ENCODE data around the gene ST8SIA4. TPM values are rescaled to one million over a fixed set of nuclear protein-coding genes. Genes with fewer than 3 reads are reported as not detected.

The ST8SIA4 gene
- total RNA-seq, 1 experiment from 2014 or later, result not detected

DNA sequence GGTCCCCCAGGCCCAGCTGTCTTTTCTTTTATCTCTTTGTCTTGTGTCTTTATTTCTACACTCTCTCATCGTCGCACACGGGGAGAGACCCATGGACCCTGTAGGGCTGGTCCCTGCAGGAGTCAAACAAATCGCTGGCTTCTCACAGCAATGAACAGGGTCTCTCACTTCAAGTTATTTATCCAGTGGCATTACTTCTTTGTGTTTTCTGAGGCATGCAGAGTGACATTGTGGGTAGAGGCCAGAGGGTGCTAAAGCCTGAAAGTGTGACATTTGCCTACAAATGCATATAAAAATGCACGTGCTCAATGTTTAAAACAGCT lies 127.6 kb downstream of the ST8SIA4 start:
- no peak overlapping the region for H3K9ac ChIP-seq (ENCODE audit: low read length)
- no peak for ATAC-seq
- ChIA-PET CTCF (interaction anchor here (1.6 to 2.5 kb wide), 2 partner anchors 270 to 615 kb away, joined by 10 to 14 read pairs; no protein-coding TSS in a partner anchor), RAD21 (ENCODE audit: low non-redundant PET in 1 of 2, low total read pairs in 2 of 2, uncharacterized antibody in 2 of 2, unreplicated experiment in 2 of 2) (interaction anchor here in 1 of 2 experiments (1.6 kb wide), 1 partner anchor 615 kb away, joined by 4 read pairs; no protein-coding TSS in a partner anchor), POLR2A (no interaction called here)
- TF ChIP-seq EZH2 (IDR thresholded peaks at IDR 0.05), result no peak
- TF ChIP-seq, protein P1, sequence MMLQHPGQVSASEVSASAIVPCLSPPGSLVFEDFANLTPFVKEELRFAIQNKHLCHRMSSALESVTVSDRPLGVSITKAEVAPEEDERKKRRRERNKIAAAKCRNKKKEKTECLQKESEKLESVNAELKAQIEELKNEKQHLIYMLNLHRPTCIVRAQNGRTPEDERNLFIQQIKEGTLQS (IDR thresholded peaks at IDR 0.05), result no peak
- TF ChIP-seq POLR2A (IDR thresholded peaks at IDR 0.05; ENCODE audit: borderline replicate concordance, extremely low read depth, insufficient read depth, insufficient read length), result no peak
- no peak for TF ChIP-seq YY1 (IDR thresholded peaks at IDR 0.05; ENCODE audit: extremely low read depth, insufficient replicate concordance, low read depth, low read length)
- no peak for TF ChIP-seq SIN3A (IDR thresholded peaks at IDR 0.05; ENCODE audit: low read depth)
- TF ChIP-seq, protein P2, sequence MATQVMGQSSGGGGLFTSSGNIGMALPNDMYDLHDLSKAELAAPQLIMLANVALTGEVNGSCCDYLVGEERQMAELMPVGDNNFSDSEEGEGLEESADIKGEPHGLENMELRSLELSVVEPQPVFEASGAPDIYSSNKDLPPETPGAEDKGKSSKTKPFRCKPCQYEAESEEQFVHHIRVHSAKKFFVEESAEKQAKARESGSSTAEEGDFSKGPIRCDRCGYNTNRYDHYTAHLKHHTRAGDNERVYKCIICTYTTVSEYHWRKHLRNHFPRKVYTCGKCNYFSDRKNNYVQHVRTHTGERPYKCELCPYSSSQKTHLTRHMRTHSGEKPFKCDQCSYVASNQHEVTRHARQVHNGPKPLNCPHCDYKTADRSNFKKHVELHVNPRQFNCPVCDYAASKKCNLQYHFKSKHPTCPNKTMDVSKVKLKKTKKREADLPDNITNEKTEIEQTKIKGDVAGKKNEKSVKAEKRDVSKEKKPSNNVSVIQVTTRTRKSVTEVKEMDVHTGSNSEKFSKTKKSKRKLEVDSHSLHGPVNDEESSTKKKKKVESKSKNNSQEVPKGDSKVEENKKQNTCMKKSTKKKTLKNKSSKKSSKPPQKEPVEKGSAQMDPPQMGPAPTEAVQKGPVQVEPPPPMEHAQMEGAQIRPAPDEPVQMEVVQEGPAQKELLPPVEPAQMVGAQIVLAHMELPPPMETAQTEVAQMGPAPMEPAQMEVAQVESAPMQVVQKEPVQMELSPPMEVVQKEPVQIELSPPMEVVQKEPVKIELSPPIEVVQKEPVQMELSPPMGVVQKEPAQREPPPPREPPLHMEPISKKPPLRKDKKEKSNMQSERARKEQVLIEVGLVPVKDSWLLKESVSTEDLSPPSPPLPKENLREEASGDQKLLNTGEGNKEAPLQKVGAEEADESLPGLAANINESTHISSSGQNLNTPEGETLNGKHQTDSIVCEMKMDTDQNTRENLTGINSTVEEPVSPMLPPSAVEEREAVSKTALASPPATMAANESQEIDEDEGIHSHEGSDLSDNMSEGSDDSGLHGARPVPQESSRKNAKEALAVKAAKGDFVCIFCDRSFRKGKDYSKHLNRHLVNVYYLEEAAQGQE (IDR thresholded peaks at IDR 0.05; ENCODE audit: low read depth), result no peak
- no peak for TF ChIP-seq RAD21 (IDR thresholded peaks at IDR 0.05; ENCODE audit: low read depth)
- TF ChIP-seq SP1 (IDR thresholded peaks at IDR 0.05; ENCODE audit: low read depth), result no peak
- no peak for TF ChIP-seq CEBPB (IDR thresholded peaks at IDR 0.05; ENCODE audit: low read depth)
- TF ChIP-seq, protein P3, sequence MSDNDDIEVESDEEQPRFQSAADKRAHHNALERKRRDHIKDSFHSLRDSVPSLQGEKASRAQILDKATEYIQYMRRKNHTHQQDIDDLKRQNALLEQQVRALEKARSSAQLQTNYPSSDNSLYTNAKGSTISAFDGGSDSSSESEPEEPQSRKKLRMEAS (IDR thresholded peaks at IDR 0.05), result no peak
- TF ChIP-seq, protein P4, sequence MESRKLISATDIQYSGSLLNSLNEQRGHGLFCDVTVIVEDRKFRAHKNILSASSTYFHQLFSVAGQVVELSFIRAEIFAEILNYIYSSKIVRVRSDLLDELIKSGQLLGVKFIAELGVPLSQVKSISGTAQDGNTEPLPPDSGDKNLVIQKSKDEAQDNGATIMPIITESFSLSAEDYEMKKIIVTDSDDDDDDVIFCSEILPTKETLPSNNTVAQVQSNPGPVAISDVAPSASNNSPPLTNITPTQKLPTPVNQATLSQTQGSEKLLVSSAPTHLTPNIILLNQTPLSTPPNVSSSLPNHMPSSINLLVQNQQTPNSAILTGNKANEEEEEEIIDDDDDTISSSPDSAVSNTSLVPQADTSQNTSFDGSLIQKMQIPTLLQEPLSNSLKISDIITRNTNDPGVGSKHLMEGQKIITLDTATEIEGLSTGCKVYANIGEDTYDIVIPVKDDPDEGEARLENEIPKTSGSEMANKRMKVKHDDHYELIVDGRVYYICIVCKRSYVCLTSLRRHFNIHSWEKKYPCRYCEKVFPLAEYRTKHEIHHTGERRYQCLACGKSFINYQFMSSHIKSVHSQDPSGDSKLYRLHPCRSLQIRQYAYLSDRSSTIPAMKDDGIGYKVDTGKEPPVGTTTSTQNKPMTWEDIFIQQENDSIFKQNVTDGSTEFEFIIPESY (IDR thresholded peaks at IDR 0.05; ENCODE audit: extremely low read depth, insufficient replicate concordance, low read length), result no peak
- no peaks in the 10 kb centered on the region for H4K20me1 ChIP-seq (ENCODE audit: insufficient read depth)
- H3K27me3 ChIP-seq (ENCODE audit: insufficient read depth, low read length), result no peaks in the 10 kb centered on the region
- H3K4me1 ChIP-seq (ENCODE audit: control insufficient read depth in 1 of 2, insufficient read depth in 2 of 2, low read length in 2 of 2), result peaks cover 9 to 20% of the 10 kb centered on the region in 2 experiments; a peak in 3 of 4 replicates
- intact Hi-C loops (cut with micrococcal nuclease), result loop anchor here (2.0 to 10.0 kb wide), 3 partner anchors 615 to 1671 kb away; no protein-coding TSS in a partner anchor
- no peak overlapping the region for H3K4me2 ChIP-seq (ENCODE audit: low read length)
- no peak overlapping the region for H2AFZ ChIP-seq (ENCODE audit: low read depth, low read length, poor library complexity, severe bottlenecking)
- no peaks in the 10 kb centered on the region for H3K9me3 ChIP-seq (ENCODE audit: control insufficient read depth in 1 of 2, insufficient read depth in 1 of 2, low read depth in 1 of 2, low read length in 2 of 2)
- H3K27ac ChIP-seq (ENCODE audit: low read depth, low read length), result no peak overlapping the region
- BruUV-seq (replicated peaks), result no TSS peak
- no peak overlapping the region for H3K4me3 ChIP-seq (replicated peaks in 1 of 2; ENCODE audit: low read depth in 1 of 2, low read length in 2 of 2)
- H3K36me3 ChIP-seq (ENCODE audit: control insufficient read depth in 1 of 2, insufficient read depth in 2 of 2, low read length in 2 of 2), result no peaks in the 10 kb centered on the region
- H3K79me2 ChIP-seq (ENCODE audit: insufficient read depth, low read length), result no peaks in the 10 kb centered on the region
- H3K9me2 ChIP-seq (ENCODE audit: insufficient read depth), result no peaks in the 10 kb centered on the region
- DNase-seq (ENCODE audit: low read depth, low spot score), result no peak
